ENCODE measurements around the gene CYB561D2.

DNA sequence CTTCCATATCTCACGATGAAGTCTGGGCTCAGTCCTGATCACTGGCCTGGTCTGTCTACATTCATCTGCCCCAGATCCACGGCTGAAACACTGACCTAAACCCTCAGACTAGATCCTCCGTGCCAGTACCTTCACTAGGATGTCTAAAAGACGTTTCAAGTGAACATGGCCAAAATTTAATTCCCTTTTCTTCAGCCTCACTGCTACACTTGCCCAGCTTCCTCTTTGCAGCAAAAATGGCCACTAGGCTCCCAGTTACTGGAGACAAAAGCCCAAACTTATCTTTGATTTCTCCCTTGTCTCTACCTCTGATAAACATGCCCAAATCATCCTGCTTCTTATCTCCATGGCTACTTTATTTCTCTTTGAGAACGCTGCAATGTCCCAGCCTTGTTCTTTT is 11.7 kb upstream of the CYB561D2 start:
- TF ChIP-seq, protein P1, sequence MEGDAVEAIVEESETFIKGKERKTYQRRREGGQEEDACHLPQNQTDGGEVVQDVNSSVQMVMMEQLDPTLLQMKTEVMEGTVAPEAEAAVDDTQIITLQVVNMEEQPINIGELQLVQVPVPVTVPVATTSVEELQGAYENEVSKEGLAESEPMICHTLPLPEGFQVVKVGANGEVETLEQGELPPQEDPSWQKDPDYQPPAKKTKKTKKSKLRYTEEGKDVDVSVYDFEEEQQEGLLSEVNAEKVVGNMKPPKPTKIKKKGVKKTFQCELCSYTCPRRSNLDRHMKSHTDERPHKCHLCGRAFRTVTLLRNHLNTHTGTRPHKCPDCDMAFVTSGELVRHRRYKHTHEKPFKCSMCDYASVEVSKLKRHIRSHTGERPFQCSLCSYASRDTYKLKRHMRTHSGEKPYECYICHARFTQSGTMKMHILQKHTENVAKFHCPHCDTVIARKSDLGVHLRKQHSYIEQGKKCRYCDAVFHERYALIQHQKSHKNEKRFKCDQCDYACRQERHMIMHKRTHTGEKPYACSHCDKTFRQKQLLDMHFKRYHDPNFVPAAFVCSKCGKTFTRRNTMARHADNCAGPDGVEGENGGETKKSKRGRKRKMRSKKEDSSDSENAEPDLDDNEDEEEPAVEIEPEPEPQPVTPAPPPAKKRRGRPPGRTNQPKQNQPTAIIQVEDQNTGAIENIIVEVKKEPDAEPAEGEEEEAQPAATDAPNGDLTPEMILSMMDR (conservative IDR thresholded peaks at IDR 0.05): no peak
- no peak for TF ChIP-seq EZH2 (IDR thresholded peaks at IDR 0.05; ENCODE audit: low read depth)

Data from PC-9 (cell line).